ENCODE data around the gene BACH2. TPM values are rescaled to one million over a fixed set of nuclear protein-coding genes. Genes with fewer than 3 reads are reported as not detected.

The BACH2 gene
- total and polyA plus RNA-seq, 9 of the 15 experiments (the other 6 are each of a cell fraction or from before 2014, with no cell fraction given), result 0.06 to 3.1 (median 0.59) TPM

- TF ChIP-seq PATZ1 (CRISPR knock-in tag; IDR thresholded peaks at IDR 0.05; ENCODE audit: borderline replicate concordance), result no peak
- no peak for TF ChIP-seq TRIM28 (IDR thresholded peaks at IDR 0.05)
- no peak for TF ChIP-seq BRD4 (IDR thresholded peaks at IDR 0.05)
- no peak for TF ChIP-seq ZBTB8A (IDR thresholded peaks at IDR 0.05; ENCODE audit: partially characterized antibody)
- TF ChIP-seq GTF2E2 (tag; IDR thresholded peaks at IDR 0.05), result no peak
Observed at GRCh38 chr6:90173262-90173925, 123.2 kb downstream of the BACH2 start (continued).

DNA sequence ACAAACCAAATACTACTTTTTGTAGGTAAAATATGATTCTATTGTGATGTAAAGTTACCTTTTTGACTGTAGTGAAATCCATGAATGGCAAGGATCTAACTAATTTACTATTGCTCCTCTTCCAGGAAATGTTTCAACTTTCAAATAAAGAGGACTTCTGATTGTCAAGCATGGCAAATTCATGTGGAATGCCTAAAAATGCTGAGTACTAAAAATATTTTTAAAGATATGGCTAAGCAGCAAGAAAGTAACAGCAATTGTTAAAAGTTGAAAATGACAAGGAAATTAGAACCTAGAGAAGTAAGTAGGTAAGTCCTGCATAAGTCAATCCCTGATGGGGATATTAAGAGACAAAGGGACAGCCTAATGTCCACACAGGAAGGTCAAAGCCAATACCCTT is 126.0 kb downstream of the BACH2 start:
- DNase-seq (ENCODE audit: extremely low read depth in 1 of 4, low spot score in 3 of 4) (no peak), FAIRE-seq (no peak), ATAC-seq (no peak)
- Histone ChIP-seq H3K79me2 (ENCODE audit: control insufficient read depth, insufficient read depth, low read length) (no peaks in the 10 kb centered on the region), H3K36me3 (ENCODE audit: control insufficient read depth, insufficient read depth, low read length) (no peaks in the 10 kb centered on the region), H3K9me1 (ENCODE audit: control insufficient read depth, insufficient read depth, low read length) (no peaks in the 10 kb centered on the region), H3K4me3 (no peak overlapping the region), H4K20me1 (replicated peaks; ENCODE audit: control insufficient read depth, insufficient read depth, low read length) (no peaks in the 10 kb centered on the region), H3K27ac (ENCODE audit: extremely low read depth, low read depth, low read length) (no peak overlapping the region), H3K4me1 (replicated peaks in 1 of 2; ENCODE audit: control insufficient read depth in 2 of 2, insufficient read depth in 2 of 2, low read length in 2 of 2) (no peaks in the 10 kb centered on the region), H3K9ac (ENCODE audit: insufficient read depth in 1 of 2, low read depth in 2 of 2, low read length in 2 of 2) (no peak overlapping the region), H2AFZ (ENCODE audit: low read depth, low read length) (no peak overlapping the region), H3K27me3 (ENCODE audit: control insufficient read depth in 2 of 2, insufficient read depth in 2 of 2, low read length in 2 of 2) (no peaks in the 10 kb centered on the region), H3K9me3 (replicated peaks; ENCODE audit: control insufficient read depth, insufficient read depth, low read depth, low read length) (no peaks in the 10 kb centered on the region), H3K4me2 (ENCODE audit: insufficient read depth, low read length) (no peak overlapping the region)
- in situ Hi-C loops (cut with MboI) (no loop called here), intact Hi-C loops (cut with micrococcal nuclease) (no loop called here)
- no TSS peak for BruUV-seq (replicated peaks)
- ChIA-PET POLR2A (no interaction called here), CTCF (ENCODE audit: low intra/inter-chr PET ratio) (no interaction called here)
- TF ChIP-seq USF2 (CRISPR knock-in tag; IDR thresholded peaks at IDR 0.05) (no peak), SMAD3 (CRISPR knock-in tag; conservative IDR thresholded peaks at IDR 0.05) (no peak), E4F1 (CRISPR knock-in tag; IDR thresholded peaks at IDR 0.05; ENCODE audit: borderline replicate concordance) (no peak), MAFF (IDR thresholded peaks at IDR 0.05; ENCODE audit: low read length) (peak; percentile 40; the same call in 1 of the 2 replicates), ZNF212 (CRISPR knock-in tag; IDR thresholded peaks at IDR 0.05) (no peak), SREBF1 (IDR thresholded peaks at IDR 0.05; ENCODE audit: borderline replicate concordance, low read depth, low read length) (no peak), FOSL1 (tag; conservative IDR thresholded peaks at IDR 0.05) (no peak), ARNT (IDR thresholded peaks at IDR 0.05) (no peak), DACH1 (IDR thresholded peaks at IDR 0.05; ENCODE audit: partially characterized antibody) (no peak), TSC22D4 (tag; IDR thresholded peaks at IDR 0.05) (no peak), KLF13 (tag; IDR thresholded peaks at IDR 0.05; ENCODE audit: borderline replicate concordance, low read depth) (no peak), ZNF561 (CRISPR knock-in tag; conservative IDR thresholded peaks at IDR 0.05) (no peak), C11orf30 (IDR thresholded peaks at IDR 0.05; ENCODE audit: low read depth) (peak; percentile 38; the same call in 1 of the 2 replicates), ZNF316 (IDR thresholded peaks at IDR 0.05) (peak; percentile 73)

All from K562 (cell line).